PC-3 (cell line): ENCODE results near the gene EXOG. TPM values are rescaled to one million over a fixed set of nuclear protein-coding genes. Genes with fewer than 3 reads are reported as not detected.

Source experiments
- ATAC-seq: fragments of 200-7000 bp; cut with Tn5 transposase; 2 replicates; pipeline ENCODE4 v1.9.1; 2020; ENCODE audit warnings: mild to moderate bottlenecking, moderate library complexity
- BruUV-seq: library from RNA; stranded (reverse); fragments of 400-500 nt; replicated peaks from 2 replicates; lab custom pipeline; 2021; lab: Mats Ljungman, UMichigan
- CTCF ChIA-PET: fragments of 300-600 bp; sonication (Branson Sonifier 250); formaldehyde crosslinking; loops from one replicate; lab custom pipeline; 2022; ENCODE audit warnings: antibody characterized with exemption; lab: Charles Lee
- POLR2A ChIA-PET: fragments of 300-600 bp; sonication (Branson Sonifier 250); formaldehyde crosslinking; loops from one replicate; lab custom pipeline; 2022; ENCODE audit warnings: antibody characterized with exemption; ENCODE audit not compliant: unreplicated experiment; lab: Charles Lee
- DNase-seq: peaks from one replicate; pipeline ENCODE4 v3.0.0-alpha.2; 2015
- H2AFZ ChIP-seq: fragments of 300-600 bp; sonication (generic); 2 replicates; pipeline ENCODE4 v1.6.0; 2016; ENCODE audit warnings: antibody characterized with exemption, low read length
- H3F3A ChIP-seq: fragments of 300-600 bp; sonication (generic); one replicate; pipeline ENCODE4 v1.6.0; 2017; ENCODE audit warnings: antibody characterized with exemption, low read length, control low read depth, mild to moderate bottlenecking; ENCODE audit not compliant: unreplicated experiment
- H3K27ac ChIP-seq: fragments of 300-600 bp; sonication (generic); 2 replicates; pipeline ENCODE4 v1.5.1; 2016; ENCODE audit warnings: mild to moderate bottlenecking, low read length
- H3K27me3 ChIP-seq: fragments of 300-600 bp; sonication (generic); 2 replicates; pipeline ENCODE4 v1.6.1; 2016; ENCODE audit warnings: low read length, mixed read lengths
- H3K36me3 ChIP-seq: fragments of 300-600 bp; sonication (generic); 2 replicates; pipeline ENCODE4 v1.6.1; 2016; ENCODE audit warnings: low read depth, mixed run types, low read length, mixed read lengths
- H3K4me1 ChIP-seq: fragments of 300-600 bp; sonication (generic); 2 replicates; pipeline ENCODE4 v1.5.1; 2016; ENCODE audit warnings: low read length; ENCODE audit not compliant: insufficient read depth
- H3K4me2 ChIP-seq: fragments of 300-600 bp; sonication (generic); 2 replicates; pipeline ENCODE4 v1.6.0; 2016; ENCODE audit warnings: low read length
- H3K4me3 ChIP-seq: fragments of 300-600 bp; sonication (generic); 2 replicates; pipeline ENCODE4 v1.5.1; 2016; ENCODE audit warnings: mild to moderate bottlenecking, low read length, mixed read lengths
- H3K79me2 ChIP-seq: fragments of 300-600 bp; sonication (generic); 2 replicates; pipeline ENCODE4 v1.6.1; 2017; ENCODE audit warnings: low read length, mixed read lengths
- H3K9ac ChIP-seq: fragments of 300-600 bp; sonication (generic); 2 replicates; pipeline ENCODE4 v1.6.0; 2016; ENCODE audit warnings: mild to moderate bottlenecking, low read length
- H3K9me2 ChIP-seq: fragments of 300-600 bp; sonication (generic); replicated peaks from 2 replicates; pipeline ENCODE4 v1.6.1; 2016; ENCODE audit warnings: mixed run types, low read length, mixed read lengths
- H3K9me3 ChIP-seq: fragments of 300-600 bp; sonication (generic); 2 replicates; pipeline ENCODE4 v1.6.1; 2016; ENCODE audit warnings: low read length, mixed read lengths
- H4K20me1 ChIP-seq: fragments of 300-600 bp; sonication (generic); 2 replicates; pipeline ENCODE4 v1.6.1; 2016; ENCODE audit warnings: low read length, mixed read lengths
- EZH2 ChIP-seq: fragments of 300-600 bp; sonication (generic); IDR thresholded peaks from one replicate; pipeline ENCODE4 v1.6.1; 2017; ENCODE audit warnings: antibody characterized with exemption, mild to moderate bottlenecking, low read length; ENCODE audit not compliant: unreplicated experiment
- EZH2phosphoT487 ChIP-seq: fragments of 300-600 bp; sonication (generic); IDR thresholded peaks from 2 replicates; pipeline ENCODE4 v1.6.1; 2018; ENCODE audit warnings: mild to moderate bottlenecking, antibody characterized with exemption, low read length, borderline replicate concordance
- intact Hi-C: fragments of 100-400 bp; cut with micrococcal nuclease; formaldehyde crosslinking; loops from 2 replicates; pipeline ENCODE4 v1.9.0; 2023
- total RNA-seq: library from RNA; depleted of rRNA; stranded (reverse); fragments of >200 nt; gene quantifications from 2 replicates; pipeline ENCODE4 v1.2.3, GENCODE V29; 2014
- TF ChIP-seq, protein P1 (sequence below): fragments of 300-600 bp; sonication (generic); conservative IDR thresholded peaks from 2 replicates; pipeline ENCODE4 v1.5.1; 2017; ENCODE audit warnings: antibody characterized with exemption, low read depth, mild to moderate bottlenecking, low read length

The EXOG gene
- total RNA-seq, 1 experiment from 2014 or later = 10.0 TPM

DNA sequence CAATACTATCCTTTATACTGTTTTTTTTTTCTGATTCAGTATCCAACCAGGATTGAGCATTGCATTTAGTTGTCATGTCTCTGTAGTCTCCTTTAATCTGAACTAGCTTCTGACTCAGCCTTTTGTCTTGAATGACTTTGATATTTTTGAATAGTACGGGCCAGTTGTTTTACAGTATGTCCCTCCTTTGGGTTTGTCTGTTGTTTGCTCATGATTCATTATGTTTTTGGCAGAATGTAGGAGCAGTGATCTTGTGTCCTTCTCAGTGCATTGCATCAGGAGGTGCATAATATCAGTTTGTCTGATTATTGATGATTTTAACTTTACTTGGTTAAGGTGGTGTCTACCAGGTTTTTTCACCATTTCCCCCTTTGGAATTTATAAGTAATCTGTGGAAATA, 20.5 kb downstream of the EXOG start:
- Histone ChIP-seq H3K4me1 (peaks cover 11% of the 10 kb centered on the region), H3K4me3 (no peak overlapping the region), H3K9ac (no peak overlapping the region), H3K36me3 (peaks cover 13% of the 10 kb centered on the region), H3K9me3 (no peaks in the 10 kb centered on the region), H3K79me2 (no peaks in the 10 kb centered on the region), H3K27ac (peak overlapping the region; percentile 15; the same call in 1 of the 2 replicates), H3K27me3 (no peaks in the 10 kb centered on the region), H3K9me2 (no peaks in the 10 kb centered on the region), H2AFZ (no peak overlapping the region), H3F3A (no peaks in the 10 kb centered on the region), H3K4me2 (no peak overlapping the region), H4K20me1 (no peaks in the 10 kb centered on the region)
- POLR2A ChIA-PET = no interaction called here
- BruUV-seq = no TSS peak
- peak; percentile 86 for DNase-seq
- intact Hi-C loops = loop anchor here (1.0 kb wide), 1 partner anchor 20 kb away; the partner anchor contains the start of gene EXOG
- TF ChIP-seq EZH2phosphoT487 (no peak), EZH2 (no peak)
- TF ChIP-seq, protein P1, sequence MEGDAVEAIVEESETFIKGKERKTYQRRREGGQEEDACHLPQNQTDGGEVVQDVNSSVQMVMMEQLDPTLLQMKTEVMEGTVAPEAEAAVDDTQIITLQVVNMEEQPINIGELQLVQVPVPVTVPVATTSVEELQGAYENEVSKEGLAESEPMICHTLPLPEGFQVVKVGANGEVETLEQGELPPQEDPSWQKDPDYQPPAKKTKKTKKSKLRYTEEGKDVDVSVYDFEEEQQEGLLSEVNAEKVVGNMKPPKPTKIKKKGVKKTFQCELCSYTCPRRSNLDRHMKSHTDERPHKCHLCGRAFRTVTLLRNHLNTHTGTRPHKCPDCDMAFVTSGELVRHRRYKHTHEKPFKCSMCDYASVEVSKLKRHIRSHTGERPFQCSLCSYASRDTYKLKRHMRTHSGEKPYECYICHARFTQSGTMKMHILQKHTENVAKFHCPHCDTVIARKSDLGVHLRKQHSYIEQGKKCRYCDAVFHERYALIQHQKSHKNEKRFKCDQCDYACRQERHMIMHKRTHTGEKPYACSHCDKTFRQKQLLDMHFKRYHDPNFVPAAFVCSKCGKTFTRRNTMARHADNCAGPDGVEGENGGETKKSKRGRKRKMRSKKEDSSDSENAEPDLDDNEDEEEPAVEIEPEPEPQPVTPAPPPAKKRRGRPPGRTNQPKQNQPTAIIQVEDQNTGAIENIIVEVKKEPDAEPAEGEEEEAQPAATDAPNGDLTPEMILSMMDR = no peak
- CTCF ChIA-PET = interaction anchor here (0.7 kb wide), 1 partner anchor 520 kb away, joined by 4 read pairs; no protein-coding TSS in a partner anchor
- ATAC-seq = peak; percentile 96

DNA sequence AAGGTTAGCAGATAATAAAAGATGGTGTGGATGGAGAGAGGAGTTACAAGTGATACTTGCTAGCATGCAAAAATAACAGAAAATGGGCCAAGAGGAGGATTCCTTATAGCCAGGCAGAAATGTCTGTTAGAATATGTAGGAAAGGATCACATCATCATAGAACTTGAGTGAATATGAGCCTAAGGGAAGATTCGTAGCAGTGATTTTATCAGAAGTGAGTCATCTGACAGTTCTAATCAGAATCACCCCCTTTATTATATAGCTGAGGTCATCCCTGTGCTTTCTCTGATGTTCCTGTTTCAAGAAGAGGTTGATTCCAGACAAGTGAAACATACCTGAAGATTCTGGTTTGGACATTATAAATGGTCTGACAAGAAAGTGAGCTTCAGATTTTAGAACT, 22.9 kb downstream of the EXOG start:
- no TSS peak for BruUV-seq
- peaks cover 4% of the 10 kb centered on the region for H3K36me3 ChIP-seq
- H3K9ac ChIP-seq = no peak overlapping the region
- H4K20me1 ChIP-seq = no peaks in the 10 kb centered on the region
- DNase-seq (no peak), ATAC-seq (no peak)
- no peak overlapping the region for H3K27ac ChIP-seq
- H3K4me2 ChIP-seq = no peak overlapping the region
- H3F3A ChIP-seq = no peaks in the 10 kb centered on the region
- no peak for TF ChIP-seq EZH2phosphoT487
- TF ChIP-seq, protein P1 = no peak
- no peak for TF ChIP-seq EZH2
- POLR2A ChIA-PET = no interaction called here
- no peaks in the 10 kb centered on the region for H3K79me2 ChIP-seq
- peaks cover 11% of the 10 kb centered on the region for H3K4me1 ChIP-seq
- no peak overlapping the region for H3K4me3 ChIP-seq
- CTCF ChIA-PET = no interaction called here
- intact Hi-C loops = no loop called here
- H3K27me3 ChIP-seq = no peaks in the 10 kb centered on the region
- no peaks in the 10 kb centered on the region for H3K9me2 ChIP-seq
- no peaks in the 10 kb centered on the region for H3K9me3 ChIP-seq
- no peak overlapping the region for H2AFZ ChIP-seq

DNA sequence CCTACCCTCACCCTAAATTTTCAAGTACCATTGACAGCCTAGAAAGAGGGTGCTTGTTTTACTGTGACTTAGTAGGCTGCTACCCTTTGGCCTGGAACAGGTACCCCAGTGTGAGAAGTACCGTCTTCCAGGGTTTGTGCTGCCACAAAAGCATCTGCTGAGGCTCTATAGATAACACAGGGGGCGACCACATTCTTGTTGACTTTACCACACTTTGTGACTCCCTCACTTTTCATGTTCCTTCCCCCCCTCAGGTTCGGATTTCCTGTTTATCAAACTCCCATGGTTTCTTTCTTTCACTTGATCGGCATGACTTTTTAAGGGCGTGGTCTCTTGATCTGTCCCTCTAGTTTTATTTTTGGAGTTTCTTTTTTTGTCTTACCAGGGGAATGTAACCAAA, 23.5 kb downstream of the EXOG start:
- POLR2A ChIA-PET = no interaction called here

More for the DNA sequence above, 23.5 kb downstream of the EXOG start:
- H3K27ac ChIP-seq = no peak overlapping the region
- BruUV-seq = no TSS peak
- no peak overlapping the region for H2AFZ ChIP-seq
- no peak for DNase-seq
- no peak overlapping the region for H3K4me3 ChIP-seq
- H3F3A ChIP-seq = no peaks in the 10 kb centered on the region
- no peaks in the 10 kb centered on the region for H3K9me3 ChIP-seq
- H3K79me2 ChIP-seq = no peaks in the 10 kb centered on the region
- intact Hi-C loops = no loop called here
- H4K20me1 ChIP-seq = no peaks in the 10 kb centered on the region
- TF ChIP-seq EZH2 = no peak
- TF ChIP-seq, protein P1 = no peak
- no peak for TF ChIP-seq EZH2phosphoT487
- no peaks in the 10 kb centered on the region for H3K9me2 ChIP-seq
- H3K27me3 ChIP-seq = no peaks in the 10 kb centered on the region
- H3K9ac ChIP-seq = no peak overlapping the region
- no peak overlapping the region for H3K4me2 ChIP-seq
- no peak for ATAC-seq
- H3K4me1 ChIP-seq = peaks cover 11% of the 10 kb centered on the region
- peaks cover under 1% of the 10 kb centered on the region; the same call in 1 of the 2 replicates for H3K36me3 ChIP-seq
- CTCF ChIA-PET = no interaction called here
